Activated CD8-positive, alpha-beta memory T cell treated with anti-CD3 and anti-CD28 coated beads, Interleukin-2, amount 50 U/mL, for 1 hour (primary cell): ENCODE results near the gene ZNF740.
"Not testable (repeated sequence)": the region's sequence is repeated elsewhere in the genome, so short reads cannot be mapped to it uniquely, and the experiment has no call there.

Experiments used
- DNase-seq: peaks from one replicate; pipeline ENCODE4 v3.0.0-alpha.2; 2020; ENCODE audit errors: extremely low read depth

Gene ZNF740

DNA sequence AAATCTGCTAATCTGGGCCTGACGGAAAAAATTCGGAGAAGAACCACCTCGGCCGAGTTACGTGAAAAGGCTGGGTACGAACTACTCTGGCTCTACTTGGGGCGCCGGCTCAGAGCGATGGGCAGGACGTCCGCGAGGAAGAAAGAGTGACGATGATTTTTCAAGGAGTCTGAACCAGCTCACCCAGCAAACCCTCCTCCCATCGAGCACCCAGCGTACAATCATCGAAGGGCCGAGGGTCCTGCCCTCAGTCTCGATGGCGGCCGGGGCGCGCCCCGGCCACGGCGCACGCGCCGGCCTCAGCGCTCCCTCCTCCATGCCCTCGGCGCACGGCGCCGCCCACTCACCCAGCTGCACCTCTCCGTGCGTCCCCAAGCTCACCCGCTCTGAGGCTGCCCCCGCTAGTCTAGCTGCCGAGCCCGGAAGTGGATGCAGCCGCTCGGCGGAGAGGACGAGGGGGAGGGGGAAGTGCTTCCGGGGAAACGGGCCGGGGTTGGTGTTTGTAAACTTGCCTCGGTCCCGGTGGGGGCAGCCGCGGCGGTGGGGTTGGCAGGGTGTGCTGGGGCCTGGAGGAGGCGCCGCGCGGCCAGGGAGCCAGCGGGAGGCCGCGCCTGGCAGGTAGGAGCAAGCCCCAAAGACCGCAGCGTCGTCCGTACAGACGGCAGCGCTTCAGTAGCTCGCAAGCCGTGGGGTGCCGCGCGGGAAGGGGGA lies at the start of gene ZNF740, which contains the start of gene CSAD:
TSS of gene ZNF740 (plus strand) at position 503 of the 711 bp plus-strand sequence. CDS start 1,262 bp downstream, outside the sequence.
TSS of gene CSAD (minus strand) at position 706 of the 711 bp plus-strand sequence. CDS start 7,455 bp downstream, outside the sequence.
- DNase-seq = peak; percentile 93

DNA sequence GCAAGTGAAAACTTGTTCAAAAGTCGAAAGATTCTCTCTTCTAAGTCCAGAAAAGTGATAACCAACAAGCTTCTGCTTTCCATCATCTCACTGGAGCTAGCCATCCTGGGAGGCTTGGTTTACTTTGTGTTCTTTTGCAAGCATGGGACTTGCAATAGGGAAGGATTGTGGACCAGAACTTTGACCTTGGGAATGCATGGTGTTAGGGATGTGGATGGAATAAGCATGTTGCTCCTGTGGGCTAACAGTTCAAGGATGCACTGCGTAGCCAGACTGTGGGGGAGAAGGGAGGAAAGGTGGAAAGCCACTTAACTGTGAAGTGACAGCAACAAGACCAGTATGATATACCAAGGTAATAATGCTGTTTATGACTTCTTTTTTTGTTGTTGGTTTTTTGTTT lies 48.7 kb upstream of the ZNF740 start:
- DNase-seq = no peak

DNA sequence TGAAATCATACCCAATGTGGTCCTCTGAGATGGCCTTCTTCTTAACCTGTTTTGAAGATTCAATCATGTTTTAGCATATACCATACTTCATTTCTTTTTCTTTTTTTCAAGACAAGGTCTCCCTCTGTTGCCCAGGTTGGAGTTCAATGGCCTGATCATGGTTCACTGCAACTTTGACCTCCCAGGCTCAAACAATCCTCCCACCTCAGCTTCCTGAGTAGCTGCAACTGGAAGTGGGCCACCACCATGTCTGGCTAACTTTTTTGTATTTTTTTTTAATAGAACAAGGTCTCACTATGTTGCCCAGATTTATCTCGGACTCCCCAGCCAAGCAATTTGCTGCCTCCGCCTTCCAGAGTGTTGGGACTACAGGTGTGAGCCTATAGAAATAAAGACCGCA lies 46.8 kb upstream of the ZNF740 start:
- DNase-seq = no peak

- no peak for DNase-seq
Observed at GRCh38 chr12:53143355-53143754, 37.2 kb upstream of the ZNF740 start.

GRCh38 chr12:53145383-53146260 lies 34.9 kb upstream of the ZNF740 start:
- DNase-seq = no peak

DNA sequence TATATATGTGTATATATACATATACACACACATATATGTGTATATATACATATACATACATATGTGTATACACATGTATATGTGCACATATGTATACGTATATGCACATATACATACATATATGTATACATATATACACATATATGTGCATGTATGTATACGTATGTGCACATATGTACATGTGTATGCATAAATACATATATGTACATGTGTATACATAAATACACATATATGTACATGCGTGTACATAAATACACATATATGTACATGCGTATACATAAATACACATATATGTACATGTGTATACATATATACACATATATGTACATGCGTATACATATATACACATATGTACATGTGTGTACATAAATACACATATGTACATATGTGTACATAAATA lies 33.3 kb upstream of the ZNF740 start:
- DNase-seq = no peak

DNA sequence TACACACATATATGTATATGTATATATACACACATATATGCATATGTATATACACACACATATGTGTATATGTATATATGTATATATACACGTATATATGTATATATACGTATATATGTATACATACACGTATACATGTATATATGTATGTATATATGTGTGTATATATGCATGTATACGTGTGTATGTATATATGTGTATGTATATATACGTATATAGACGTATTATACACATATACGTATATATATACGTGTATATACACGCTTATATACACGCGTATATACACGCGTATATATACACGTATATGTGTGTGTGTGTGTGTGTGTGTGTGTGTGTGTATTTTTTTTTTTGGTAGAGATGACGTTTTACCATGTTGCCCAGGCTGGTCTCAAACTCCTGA lies 32.9 kb upstream of the ZNF740 start:
- no peak for DNase-seq

DNA sequence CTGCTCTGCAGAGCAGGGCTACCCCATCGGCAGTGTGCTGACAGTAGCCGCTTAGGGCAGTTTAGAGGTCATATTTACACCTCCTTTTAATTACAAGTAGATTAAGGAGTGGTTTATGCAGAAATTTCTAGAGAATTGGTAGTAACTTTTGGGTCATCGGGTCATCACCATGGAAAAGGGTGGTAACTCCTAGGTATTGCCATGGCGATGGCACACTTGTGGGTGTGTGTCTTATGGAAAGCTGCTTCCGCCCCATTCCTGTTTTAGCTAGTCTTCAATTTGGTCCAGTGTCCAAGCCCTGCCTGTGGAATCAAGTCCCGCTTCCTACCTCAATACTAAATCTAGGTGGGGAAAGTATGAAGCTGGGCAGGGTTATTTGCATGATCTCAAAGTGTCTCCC lies 29.5 kb upstream of the ZNF740 start:
- no peak for DNase-seq

- no peak for DNase-seq
Observed at GRCh38 chr12:53152390-53152789, 28.1 kb upstream of the ZNF740 start.

- peak; percentile 71 for DNase-seq
Observed at GRCh38 chr12:53159195-53159839, 21.2 kb upstream of the ZNF740 start.

GRCh38 chr12:53160000-53160399 lies 20.5 kb upstream of the ZNF740 start:
- DNase-seq = no peak

- DNase-seq = no peak
Observed at GRCh38 chr12:53160673-53161072, 19.8 kb upstream of the ZNF740 start.

DNA sequence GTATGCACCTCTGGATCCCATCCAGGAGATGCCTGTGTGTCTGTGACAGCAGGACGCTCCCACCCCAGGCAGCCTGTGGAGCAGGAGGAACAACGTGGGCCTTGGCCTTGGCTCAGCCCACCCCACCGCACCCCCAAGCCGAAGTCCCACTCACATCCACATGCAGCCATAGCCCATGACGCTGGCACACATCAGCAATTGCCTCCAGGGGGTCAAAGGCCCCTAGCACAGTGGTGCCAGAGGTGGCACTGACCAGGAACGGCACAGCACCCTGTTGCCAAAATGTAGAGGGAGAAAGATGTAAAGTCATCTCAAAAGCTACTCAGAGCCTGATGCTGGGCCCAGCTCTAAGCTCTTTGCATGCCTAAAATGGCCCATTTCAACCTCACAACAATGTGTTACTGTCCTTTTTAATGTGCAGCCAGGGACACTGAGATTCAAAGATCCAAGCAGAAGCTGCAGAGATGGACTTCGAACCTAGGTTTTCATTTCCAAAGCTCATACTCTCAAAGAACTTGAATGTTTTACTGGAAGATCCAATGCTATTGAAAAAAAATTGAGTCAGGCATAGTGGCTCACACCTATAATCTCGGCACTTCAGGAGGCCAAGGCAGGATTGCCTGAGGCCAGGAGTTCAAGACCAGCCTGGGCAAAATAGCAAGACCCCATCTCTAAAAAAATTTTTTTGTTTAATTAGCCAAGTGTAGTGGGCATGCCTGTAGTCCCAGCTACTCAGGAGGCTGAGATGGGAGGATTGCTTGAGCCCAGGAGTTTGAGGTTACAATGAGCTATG lies 19.2 kb upstream of the ZNF740 start:
- no peak for DNase-seq

GRCh38 chr12:53163008-53163407 lies 17.5 kb upstream of the ZNF740 start:
- DNase-seq = not testable (repeated sequence)

- DNase-seq = no peak
Observed at GRCh38 chr12:53166837-53167236, 13.7 kb upstream of the ZNF740 start.

- no peak for DNase-seq
Observed at GRCh38 chr12:53169644-53170043, 10.9 kb upstream of the ZNF740 start.

DNA sequence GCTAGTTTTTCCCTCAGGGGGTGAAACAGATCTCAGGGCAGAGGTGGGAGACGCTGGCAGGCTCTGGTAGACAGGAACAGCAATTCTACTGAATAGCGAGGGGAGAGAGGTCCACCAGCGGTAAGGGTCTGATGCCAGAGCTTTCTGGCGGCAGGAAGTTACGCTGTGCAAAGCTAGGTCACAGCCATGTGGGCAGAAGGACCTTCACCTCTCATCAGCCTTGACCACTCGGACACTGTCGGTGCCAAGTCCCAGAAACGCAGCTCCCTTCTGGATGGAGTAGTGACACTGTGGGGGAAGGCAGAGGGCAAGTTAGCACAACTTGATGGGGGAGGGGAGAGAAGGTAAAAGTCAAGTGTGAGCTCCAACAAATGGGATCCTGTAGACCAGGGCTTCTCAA lies 10.3 kb upstream of the ZNF740 start:
- no peak for DNase-seq

- DNase-seq = no peak
Observed at GRCh38 chr12:53170876-53171724, 9.4 kb upstream of the ZNF740 start.

GRCh38 chr12:53171725-53172329 lies 8.7 kb upstream of the ZNF740 start:
- DNase-seq = no peak

DNA sequence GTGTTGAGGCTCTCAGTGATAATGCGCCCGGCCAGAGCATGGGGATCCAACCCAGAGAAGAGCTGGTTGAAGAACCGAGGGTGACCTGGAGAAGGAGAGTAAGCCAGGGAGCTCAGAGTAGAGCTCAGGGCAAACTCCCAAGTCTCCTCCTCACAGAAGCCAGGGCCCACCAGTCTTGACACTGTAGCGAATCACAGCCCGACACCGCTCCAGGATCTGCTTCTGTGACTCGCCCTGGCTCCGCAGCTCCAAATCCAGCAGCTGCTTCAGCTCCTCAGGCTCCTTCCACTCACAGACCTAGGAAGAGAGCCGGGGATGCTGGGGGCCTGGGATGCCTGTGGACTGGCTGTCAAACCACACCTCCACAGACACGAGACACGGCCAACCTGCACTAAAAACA lies 8.2 kb upstream of the ZNF740 start:
- DNase-seq = no peak
